Activated naive CD4-positive, alpha-beta T cell treated with Interleukin-2 at 50 U/mL for 16 hours (primary cell): ENCODE results near the gene PRR12.
"Not testable (repeated sequence)": the region's sequence is repeated elsewhere in the genome, so short reads cannot be mapped to it uniquely, and the experiment has no call there.

Experiments used
- DNase-seq: peaks from one replicate; pipeline ENCODE4 v3.0.0-alpha.2; 2020

PRR12 gene

DNA sequence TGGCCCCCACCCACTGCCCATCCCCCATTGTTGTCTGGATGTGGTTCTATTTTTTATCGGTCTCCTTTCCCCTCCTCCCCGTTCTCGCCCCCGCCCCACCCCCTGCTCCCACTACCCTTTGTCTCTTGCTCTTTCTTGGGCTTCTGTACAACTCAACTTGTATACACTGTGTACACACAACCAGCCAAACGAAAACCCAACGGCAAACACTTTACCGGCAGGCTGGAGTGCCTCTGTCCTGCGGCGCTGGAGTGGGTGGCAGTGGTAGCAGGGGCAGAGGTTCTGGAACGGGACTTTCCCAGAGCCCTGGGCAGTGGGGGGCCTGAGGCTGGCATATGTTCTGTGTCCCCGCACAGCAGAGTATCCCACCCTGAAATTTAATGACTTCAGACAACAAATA is 35.2 kb downstream of the PRR12 start:
- DNase-seq, result no peak

DNA sequence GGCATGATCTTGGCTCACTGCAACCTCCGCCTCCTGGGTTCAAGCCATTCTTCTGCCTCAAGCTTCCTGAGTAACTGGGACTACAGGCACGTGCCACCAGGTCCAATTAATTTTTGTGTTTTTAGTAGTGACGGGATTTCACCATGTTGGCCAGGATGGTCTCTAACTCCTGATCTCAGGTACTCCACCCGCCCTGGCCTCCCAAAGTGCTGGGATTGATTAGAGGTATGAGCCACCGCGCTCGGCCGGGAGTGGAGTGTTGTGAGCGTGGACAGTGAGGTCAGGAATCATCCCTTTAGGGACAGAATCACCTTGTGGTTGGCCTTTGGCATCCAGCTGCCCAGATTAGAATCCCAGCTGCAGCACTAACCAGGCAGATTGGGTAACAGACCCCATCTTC is 38.7 kb downstream of the PRR12 start:
- no peak for DNase-seq

DNA sequence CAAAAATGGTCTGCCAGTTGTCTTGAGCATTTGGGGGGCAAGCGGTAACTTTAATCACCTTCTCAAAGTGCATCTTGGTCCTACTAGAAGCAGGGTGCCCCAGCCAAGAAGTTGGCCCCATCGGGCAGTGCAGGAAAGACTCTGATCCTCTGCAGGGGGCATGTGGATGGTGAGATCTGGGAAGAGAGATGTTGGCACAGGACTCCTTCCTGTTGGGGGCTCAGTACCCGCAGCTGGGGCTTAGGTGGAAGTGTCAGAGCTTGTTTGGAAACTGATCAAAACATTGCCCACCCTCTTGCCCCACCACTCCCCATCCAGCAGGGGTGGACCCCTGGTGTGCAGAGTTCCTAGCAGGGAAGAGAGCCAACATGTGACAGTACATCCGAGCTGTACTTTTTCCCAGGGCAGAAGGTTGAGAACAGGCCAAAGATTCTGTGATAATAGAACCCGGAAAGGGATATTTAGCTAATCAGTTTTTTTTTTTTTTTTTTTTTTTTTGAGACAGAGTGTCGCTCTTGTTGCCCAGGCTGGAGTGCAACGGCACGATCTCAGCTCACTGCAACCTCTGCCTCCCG is 40.1 kb downstream of the PRR12 start:
- DNase-seq, result no peak

DNA sequence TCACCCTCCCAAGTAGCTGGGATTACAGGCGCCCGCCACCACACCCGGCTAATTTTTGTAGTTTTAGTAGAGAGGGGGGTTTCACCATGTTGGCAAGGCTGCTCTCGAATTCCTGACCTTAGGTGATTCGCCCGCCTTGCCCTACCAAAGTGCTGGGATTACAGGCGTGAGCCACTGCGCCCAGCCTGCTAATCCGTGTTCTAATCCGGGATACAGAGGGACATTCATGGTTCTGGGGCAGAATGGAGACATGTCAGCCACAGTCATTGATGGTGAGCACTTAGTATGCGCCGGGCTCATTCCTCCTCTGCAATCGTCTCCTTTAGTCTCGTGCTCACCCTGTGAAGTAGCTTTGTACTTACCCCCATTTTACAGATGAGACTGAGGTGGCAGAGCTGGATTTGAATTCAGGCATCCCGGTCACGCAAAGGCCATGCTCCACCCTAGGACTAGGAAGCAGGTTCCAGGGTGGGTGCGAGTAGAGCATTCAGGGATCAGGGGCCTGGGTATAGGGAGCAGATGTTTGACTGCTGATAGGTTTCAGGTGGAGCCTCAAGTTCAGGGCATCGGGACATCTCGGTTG is 40.7 kb downstream of the PRR12 start:
- no peak for DNase-seq

DNA sequence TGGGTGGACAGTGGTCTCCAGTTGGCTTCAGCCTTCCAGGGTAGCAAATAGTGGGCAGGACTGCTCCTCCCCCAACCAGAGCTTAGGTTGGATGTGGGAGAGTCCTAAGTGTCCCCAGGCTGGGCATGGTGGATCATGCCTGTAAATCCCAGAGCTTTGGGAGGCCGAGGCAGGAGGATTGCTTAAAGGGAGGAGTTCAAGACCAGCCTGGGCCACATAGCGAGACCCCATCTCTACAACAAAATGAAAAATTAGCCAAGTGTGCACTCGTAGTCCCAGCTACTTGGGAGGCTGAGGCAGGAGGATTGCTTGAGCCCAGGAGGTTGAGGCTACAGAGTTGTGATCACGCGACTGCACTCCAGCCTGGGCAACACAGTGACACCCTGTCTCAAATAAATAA is 41.6 kb downstream of the PRR12 start:
- DNase-seq, result no peak

DNA sequence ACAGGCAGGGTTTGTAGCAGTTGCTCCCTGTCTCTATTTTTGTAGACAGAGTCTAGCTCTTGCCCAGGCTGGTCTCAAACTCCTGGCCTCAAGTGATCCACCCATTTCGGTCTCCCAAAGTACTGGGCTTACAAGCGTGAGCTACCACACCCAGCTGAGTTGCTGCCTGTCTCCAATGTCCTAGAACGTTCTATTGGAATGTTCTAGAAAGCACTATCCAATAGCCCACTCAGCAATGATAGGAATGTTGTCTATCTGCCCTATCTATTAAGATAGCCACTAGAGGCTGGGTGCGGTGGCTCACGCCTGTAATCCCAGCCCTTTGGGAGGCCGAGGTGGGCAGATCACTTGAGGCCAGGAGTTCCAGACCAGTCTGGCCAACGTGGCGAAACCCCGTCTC is 42.3 kb downstream of the PRR12 start:
- not testable (repeated sequence) for DNase-seq

DNA sequence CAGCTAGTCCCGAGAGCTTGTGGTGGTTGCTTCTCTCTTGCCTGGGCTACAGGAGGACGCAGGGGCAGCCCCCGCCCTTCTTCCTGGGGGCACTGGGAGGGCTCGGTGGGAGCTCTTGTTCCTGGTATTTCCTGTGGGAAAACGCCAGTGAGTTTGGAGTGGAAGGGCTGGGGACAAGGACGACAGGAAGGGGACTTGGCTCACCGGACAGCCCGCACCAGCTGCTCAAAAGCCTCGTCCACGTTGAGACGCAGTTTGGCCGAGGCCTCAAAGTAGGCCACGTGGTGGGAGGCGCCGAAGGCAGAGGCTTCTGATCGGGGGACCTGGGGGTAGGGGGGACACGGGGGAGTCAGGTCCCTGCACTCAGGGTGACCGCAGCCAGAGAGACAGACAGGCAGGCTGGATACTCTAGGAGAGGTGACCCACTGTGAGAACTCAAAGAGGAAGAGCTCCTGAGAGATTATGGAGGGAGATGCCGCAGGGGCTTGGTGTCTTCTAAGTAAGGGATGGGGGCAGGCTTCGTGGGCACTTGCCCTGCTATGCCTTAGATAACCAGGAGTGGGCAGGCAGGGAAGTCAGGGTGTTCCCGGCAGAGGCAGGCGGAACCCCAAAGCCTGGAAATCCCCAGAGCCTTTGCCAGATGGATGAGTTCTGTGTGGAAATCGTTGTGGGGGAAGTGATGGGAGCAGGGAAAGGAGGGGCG is 44.7 kb downstream of the PRR12 start:
- DNase-seq, result no peak

DNA sequence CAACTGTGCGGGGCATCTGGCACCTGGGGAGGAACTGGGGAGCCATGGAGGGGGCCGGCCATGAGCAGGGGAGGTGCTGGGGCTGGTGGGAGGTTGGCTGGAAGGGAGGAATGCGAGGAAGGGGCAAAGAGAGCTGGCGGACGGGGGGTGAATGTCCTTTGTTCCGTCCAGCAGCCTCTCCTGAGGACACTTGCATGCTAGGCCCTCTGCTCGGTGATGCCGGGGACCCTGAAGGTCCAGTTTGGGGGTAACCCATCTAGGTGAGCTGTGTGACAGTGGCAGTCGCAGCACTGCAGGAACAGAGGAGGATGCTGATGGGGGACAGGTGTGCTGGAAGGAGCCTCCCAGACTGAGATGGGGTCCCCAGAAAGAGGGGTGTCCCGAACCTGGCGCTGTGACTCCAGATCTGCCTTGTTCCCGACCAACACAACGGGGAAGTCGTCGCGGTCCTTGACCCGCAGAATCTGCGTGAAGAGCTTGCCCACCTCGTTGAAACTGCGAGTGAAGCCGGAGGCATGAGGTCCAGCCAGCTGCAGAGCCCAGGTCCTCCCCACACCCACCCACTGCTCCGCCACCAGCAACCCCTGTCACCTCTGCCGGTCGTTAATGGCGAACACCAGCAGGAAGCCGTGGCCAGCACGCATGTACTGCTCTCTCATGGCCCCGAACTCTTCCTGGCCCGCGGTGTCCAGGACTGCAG is 45.4 kb downstream of the PRR12 start:
- no peak for DNase-seq

DNA sequence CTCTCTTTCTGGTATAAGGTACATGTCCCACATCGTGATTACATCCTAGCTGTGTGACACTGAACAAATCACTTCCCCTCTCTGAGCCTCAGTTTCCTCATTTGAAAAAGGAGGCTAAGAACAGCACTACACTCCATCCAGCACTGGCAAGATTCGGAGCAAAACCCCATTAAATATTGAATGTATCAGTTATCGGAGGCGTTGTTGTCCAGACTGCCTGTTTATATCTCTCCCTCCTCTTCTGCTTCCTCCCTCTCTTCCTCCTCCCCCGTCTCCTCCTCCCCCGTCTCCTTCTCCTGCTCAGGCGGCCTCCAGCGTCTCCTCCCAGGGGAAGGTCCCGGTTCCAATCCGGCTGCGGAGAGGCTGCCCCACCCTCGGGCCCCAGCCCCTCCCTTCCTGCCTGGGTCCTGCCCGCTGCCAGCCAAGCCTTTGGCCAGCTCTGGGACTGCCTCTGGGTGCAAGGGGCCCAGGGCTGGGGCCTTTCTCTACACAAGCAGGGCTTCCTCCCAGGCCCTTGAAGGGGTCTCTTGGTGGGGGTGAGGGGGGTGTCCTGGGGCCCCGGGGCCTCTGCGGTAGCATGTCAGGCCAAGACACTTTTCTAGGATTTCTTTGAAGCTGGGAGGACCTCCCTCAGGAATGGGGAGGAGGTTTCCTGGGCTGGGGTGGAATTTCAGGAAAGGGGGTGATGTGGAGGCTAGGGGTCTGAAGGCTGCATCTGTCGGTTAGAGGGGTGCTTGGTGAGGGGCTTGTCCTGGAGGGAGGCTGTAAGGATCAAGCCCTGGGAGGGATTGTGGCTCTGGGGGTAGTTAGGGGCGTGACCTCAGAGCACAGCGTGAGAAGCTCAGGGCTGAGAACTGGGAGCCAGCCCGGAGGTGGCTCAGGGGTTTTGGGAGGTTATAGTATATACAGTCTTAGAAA is 47.1 kb downstream of the PRR12 start:
- DNase-seq, result no peak

DNA sequence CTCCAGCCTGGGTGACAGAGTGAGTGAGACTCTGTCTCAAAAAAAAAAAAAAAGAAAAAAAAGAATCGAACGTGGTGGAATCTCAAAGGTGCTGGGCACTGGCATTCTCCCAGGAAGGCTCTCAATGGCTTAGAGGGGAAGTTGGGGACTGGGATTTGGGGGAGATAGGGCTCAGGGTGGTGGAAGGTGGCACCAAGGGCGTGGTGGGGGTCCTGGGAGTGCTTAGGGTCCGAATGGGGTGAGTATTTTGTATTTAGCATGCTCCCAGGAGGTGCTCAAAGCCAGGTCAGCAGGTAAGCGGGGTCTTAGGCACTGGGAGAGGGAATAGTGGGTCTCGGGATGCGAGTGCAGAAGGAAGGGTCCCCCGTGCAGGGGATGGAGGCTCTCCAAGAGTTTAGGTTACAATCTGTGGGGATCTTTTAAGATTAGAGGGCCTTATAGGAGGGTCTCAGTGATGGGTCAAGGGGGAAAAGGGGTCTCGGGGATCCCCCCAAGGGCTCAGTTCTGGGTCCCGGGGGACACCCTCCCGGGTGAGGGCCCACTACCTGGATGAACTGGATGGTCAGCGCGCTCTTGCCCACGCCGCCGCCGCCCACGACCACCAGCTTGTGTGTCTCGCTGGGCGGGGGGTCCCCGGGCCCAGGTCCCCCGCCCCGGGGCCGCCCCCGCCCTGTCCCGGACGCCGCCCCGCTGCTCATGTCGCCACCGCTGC is 48.6 kb downstream of the PRR12 start:
- DNase-seq, result peak; percentile 9

DNA sequence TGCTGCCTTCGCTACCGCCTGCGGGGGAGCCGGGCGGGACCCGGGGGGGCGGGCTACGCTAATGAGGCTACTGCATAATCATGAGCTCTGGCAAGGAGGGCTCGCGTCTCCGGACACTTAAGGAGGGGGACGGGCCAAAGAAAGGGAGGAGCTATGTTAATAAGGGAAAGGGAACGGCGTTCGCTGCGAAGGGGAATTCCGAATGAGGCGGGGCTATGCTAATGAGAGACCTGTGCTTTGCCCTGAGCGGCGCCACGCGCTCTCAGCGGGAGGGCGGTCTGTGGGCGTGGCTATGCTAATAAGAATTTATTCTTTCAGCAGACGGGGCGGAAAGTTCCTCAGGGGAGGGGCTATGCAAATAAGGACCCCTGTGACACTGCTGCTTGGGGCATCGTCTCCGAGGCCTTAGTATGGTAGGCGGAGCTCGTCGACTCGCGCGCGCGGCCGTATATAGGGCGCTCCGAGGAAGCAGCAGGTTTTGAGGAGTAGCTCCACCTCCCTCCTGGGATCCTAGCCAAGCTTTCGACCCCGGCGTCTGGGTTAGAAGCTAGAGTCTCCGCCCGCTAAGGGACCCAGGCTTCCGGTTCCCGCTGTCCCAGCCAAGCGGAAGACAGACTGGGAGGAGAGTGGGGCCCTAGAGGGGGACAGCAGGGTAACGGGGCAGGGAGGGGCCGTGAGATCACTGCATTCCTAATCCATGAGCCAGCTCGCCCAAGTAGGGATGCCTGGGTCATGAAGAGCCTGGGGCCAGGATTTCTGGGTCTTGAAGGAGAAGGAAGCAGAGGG is 49.3 kb downstream of the PRR12 start, which contains the start of gene RRAS:
RRAS (minus strand) TSS at position 31 of the 786 bp plus-strand sequence. CDS start 45 bp downstream, outside the sequence.
- peak; percentile 100 for DNase-seq

DNA sequence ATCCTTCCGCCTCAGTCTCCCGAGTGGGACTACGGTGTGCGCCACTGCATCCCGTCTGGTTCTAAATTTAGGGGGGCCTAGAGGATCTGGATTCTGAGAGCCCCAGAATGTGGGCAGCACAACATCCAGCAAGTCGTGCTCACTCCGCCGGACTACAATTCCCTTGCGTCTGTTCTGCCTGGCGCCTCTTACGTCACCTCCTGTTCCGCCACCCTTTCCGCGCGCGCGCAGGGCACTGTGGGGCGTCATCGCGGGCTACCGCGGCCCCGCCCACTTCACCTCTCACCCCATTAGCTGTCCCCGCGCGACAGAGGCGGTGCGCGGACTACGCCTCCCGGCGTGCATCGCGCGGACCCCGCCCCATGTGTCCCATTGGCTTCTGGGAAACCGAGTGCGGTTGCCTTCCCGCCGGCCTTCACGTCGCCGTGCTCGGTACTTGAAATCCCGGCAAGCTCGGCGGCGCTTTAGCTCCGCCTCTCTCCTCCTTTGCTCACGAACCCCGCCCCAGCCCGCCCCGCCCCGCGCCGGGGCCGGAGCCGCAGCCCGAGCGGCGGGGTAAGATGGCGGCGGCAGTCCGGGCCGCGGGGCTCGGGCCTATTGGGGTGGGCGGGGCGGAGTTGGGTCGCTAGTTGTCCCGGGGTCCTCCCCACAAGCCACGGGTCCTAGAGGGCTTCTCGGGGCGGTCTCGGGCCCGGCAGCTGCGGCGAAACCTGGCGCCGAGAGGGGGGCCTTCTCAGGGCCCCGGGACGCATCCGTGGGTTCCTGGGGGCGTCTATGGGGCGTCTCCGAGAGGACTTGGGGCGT is 50.9 kb downstream of the PRR12 start, which contains the start of gene SCAF1:
SCAF1 (plus strand) TSS at position 522 of the 804 bp plus-strand sequence. CDS start 2,818 bp downstream, outside the sequence.
- peak; percentile 99 for DNase-seq

DNA sequence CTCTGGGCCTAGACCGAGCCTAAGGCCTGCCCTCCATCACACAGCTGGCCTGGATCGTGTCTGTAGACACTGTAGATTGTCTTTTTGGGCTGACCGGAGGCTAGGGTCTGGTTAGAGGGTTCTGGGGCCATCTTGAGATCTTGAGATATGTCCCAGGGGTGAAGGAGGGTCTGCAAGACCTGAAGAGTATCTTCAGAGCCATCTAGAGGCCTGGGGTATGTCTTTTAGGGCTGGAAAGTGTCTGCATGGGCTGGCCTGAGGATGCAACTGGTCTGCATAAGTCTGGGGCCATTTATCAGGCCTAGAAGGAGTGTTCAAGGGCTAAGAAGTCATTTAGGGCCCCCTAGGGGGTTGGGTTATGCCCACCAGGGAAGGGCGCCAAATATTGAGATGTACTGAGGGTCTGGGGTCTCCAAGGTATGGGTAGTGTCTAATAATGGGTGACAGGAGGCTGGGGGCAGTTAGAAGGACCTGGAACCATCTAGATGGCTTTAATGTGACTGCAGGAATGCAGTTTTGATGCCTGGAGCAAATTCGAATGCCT is 51.6 kb downstream of the PRR12 start:
- no peak for DNase-seq

DNA sequence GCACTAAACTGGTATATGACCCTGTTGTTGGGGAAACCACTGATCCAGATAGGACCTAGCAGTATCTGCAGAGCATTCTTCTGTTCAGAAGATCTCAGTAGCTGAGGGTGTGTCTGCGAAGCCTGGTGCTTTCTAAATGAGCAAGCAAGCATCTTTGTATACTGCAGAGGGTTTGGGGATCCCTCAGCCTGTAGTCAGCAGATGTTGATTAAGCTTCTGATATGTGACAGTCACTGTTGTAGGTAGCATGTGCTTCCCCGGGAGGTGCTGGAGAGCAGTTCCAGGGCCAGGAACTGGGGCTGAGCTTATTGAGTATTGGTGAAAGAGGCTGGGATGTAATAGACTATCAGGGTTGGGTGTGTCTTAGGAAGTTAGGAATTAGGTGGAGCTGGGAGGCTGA is 52.5 kb downstream of the PRR12 start:
- no peak for DNase-seq

DNA sequence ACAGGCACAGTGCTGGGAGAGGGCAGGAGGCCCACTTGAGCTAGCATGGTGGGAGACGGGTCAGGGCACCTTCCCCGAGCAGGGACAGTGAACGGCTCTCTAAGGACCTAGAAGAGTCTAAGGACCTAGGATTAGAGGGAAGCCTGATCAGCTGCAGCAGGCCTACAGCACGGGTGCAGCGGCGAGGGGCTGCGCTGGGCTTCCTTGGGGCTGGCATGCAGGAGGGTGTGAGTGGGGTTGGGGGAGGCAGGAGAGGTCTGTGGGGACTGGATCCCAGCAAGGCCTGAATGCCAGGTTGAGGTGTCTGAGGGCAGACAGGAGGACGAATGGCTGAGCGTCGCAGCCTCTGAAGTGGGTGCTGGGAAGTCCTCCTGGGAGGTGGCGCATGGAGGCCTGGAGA is 54.6 kb downstream of the PRR12 start:
- DNase-seq, result no peak

DNA sequence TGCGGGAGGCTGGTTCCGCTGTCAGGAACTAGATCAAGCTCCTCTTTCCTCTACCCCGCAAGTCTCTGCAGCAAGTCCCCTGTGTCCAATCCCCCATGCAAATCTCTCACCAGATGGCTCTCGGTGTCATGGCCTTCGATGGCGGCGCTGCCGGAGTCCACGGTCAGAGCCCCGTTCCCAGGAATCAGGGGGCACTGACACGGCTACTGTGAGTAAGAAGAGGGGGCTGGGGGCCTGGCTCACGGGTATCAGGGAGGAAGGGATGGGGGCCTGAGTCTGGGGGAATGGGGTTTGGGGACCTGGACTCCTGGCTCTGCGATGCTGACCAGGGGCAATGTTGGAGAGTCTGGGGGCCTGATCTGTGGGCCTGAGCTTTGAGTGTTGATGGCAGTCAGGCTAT is 55.0 kb downstream of the PRR12 start:
- no peak for DNase-seq

DNA sequence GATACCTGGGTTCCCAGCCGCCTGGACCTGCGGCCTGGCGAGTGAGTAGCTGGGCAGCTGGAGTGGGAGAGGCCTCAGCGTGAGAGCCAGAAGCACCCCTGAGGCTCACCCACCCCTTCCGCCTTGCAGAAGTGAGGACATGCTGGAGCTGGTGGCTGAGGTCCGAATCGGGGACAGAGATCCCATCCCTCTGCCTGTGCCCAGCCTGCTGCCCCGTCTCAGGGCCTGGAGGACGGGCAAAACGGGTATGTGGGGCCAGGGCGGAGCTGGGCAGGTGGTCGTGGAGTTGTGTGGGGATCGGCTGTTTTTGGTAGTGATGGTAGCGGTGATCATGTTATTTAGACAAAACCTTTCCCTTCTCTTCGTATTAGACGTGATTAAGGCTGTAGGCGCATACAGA is 55.6 kb downstream of the PRR12 start:
- no peak for DNase-seq

DNA sequence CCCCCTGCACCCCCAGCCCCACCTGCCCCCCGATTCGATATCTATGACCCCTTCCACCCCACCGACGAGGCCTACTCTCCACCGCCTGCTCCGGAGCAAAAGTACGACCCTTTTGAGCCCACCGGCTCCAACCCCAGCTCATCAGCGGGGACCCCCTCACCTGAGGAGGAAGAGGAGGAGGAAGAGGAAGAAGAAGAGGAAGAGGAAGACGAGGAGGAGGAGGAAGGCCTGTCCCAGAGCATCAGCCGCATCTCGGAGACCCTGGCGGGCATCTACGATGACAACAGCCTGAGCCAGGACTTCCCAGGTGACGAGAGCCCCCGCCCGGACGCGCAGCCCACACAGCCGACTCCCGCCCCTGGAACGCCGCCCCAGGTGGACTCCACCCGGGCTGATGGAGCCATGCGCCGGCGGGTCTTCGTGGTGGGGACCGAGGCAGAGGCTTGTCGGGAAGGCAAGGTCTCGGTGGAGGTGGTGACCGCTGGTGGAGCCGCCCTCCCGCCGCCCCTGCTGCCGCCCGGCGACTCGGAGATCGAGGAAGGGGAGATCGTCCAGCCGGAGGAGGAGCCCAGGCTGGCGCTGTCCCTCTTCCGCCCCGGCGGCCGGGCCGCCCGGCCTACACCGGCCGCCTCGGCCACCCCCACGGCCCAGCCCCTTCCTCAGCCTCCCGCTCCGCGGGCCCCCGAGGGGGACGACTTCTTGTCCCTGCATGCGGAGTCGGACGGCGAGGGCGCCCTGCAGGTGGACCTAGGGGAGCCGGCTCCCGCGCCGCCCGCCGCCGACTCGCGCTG is 60.2 kb downstream of the PRR12 start:
- no peak for DNase-seq
